Esophagus muscularis mucosa (tissue), 4 donors: Measurements from ENCODE around the gene TNN. TPM values are rescaled to one million over a fixed set of nuclear protein-coding genes. Genes with fewer than 3 reads are reported as not detected.
A peak's percentile ranks its signal among the peaks of the same experiment; 100 is the strongest.
"Not testable (repeated sequence)": the region's sequence is repeated elsewhere in the genome, so short reads cannot be mapped to it uniquely, and the experiment has no call there.

Source experiments
- DNase-seq: peaks from one replicate; pipeline ENCODE4 v3.0.0-alpha.2; 2017; ENCODE audit errors: extremely low spot score
- H3K27ac ChIP-seq, 4 donors: fragments of 200-600 bp; sonication (generic); replicated peaks in 1 of 4; 1 replicate in 3 of 4; 2 replicates in 1 of 4; pipeline ENCODE4 v1.5.1; 2016 to 2019; ENCODE audit warnings: mild to moderate bottlenecking in 1 of 4
- H3K27me3 ChIP-seq, 4 donors: fragments of 200-600 bp; sonication (generic); one replicate each; pipeline versions ENCODE4 v1.5.1 to v1.6.0; 2016 to 2019
- H3K36me3 ChIP-seq, 4 donors: fragments of 200-600 bp; sonication (generic); one replicate each; pipeline ENCODE4 v1.5.1; 2016 to 2019
- H3K4me1 ChIP-seq, 4 donors: fragments of 200-600 bp; sonication (generic); one replicate each; pipeline ENCODE4 v1.5.1; 2016 to 2019
- H3K4me3 ChIP-seq, 4 donors: fragments of 200-600 bp; sonication (generic); 1 replicate in 2 of 4; 2 replicates in 2 of 4; pipeline ENCODE4 v1.5.1; 2016 to 2019; ENCODE audit warnings: mild to moderate bottlenecking in 4 of 4, moderate library complexity in 1 of 4
- H3K9me3 ChIP-seq, 4 donors: fragments of 200-600 bp; sonication (generic); 1 replicate in 3 of 4; 2 replicates in 1 of 4; pipeline ENCODE4 v1.5.1; 2016 to 2019
- CTCF ChIP-seq, 3 experiments: fragments of 200-600 bp in 2 of 3; fragments of 450-650 bp in 1 of 3; sonication (generic) in 2 of 3; IDR thresholded peaks; one replicate each; pipeline ENCODE4 v1.5.1; 2017 to 2019; ENCODE audit warnings: antibody characterized with exemption in 3 of 3, mild to moderate bottlenecking in 2 of 3, moderate library complexity in 1 of 3
- EP300 ChIP-seq: sonication (generic); formaldehyde crosslinking; IDR thresholded peaks from one replicate; pipeline ENCODE4 v1.6.1; 2017; ENCODE audit warnings: antibody characterized with exemption
- POLR2A ChIP-seq: fragments of 450-650 bp; IDR thresholded peaks from one replicate; pipeline ENCODE4 v1.6.1; 2017; ENCODE audit warnings: antibody characterized with exemption, moderate library complexity, mild to moderate bottlenecking, low read depth
- POLR2AphosphoS5 ChIP-seq, 2 donors: sonication (generic); formaldehyde crosslinking; IDR thresholded peaks; one replicate each; pipeline ENCODE4 v1.6.1; 2017; ENCODE audit warnings: antibody characterized with exemption in 2 of 2
- WGBS: methylation state at CpG from one replicate; pipeline ENCODE4 v1.1.5; 2018; 5-methylcytosine and 5-hydroxymethylcytosine counted together
- intact Hi-C: fragments of 100-400 bp; cut with DNase I; formaldehyde crosslinking; loops from one replicate; pipeline ENCODE4 v1.15.1; 2023
- total RNA-seq, 4 donors: library from RNA; depleted of rRNA; stranded (reverse); fragments of >200 nt; gene quantifications; one replicate each; pipeline versions ENCODE4 v1.1.0 to v1.2.1, GENCODE V29; 2016

Gene TNN
- total RNA-seq, 4 donors from 2014 or later, result under 0.01 to 0.45 (median 0.20) TPM

- Histone ChIP-seq H3K4me3 (no peak overlapping the region), H3K36me3 (no peaks in the 10 kb centered on the region), H3K27me3 (no peaks in the 10 kb centered on the region), H3K27ac (no peak overlapping the region), H3K9me3 (no peaks in the 10 kb centered on the region), H3K4me1 (no peaks in the 10 kb centered on the region)
- intact Hi-C loops, result no loop called here
- 85% methylated on average over 3 of the region's 3 CpGs for WGBS
- TF ChIP-seq CTCF (IDR thresholded peaks at IDR 0.05), result no peak
- no peak for TF ChIP-seq POLR2A
- no peak for TF ChIP-seq POLR2AphosphoS5 (IDR thresholded peaks at IDR 0.05)
- no peak for TF ChIP-seq EP300
- DNase-seq, result no peak
Measured at GRCh38 chr1:175095978-175096607, 28.5 kb downstream of the TNN start.

GRCh38 chr1:175097361-175097760 is 29.7 kb downstream of the TNN start:
- no peaks in the 10 kb centered on the region for H3K4me1 ChIP-seq
- intact Hi-C loops, result no loop called here
- no peaks in the 10 kb centered on the region for H3K27me3 ChIP-seq
- no peak for TF ChIP-seq CTCF (IDR thresholded peaks at IDR 0.05)
- TF ChIP-seq POLR2A, result no peak
- no peak for TF ChIP-seq EP300
- no peak for TF ChIP-seq POLR2AphosphoS5 (IDR thresholded peaks at IDR 0.05)
- DNase-seq, result peak; percentile 80
- no peak overlapping the region for H3K27ac ChIP-seq
- WGBS, result 90% methylated on average over 9 of the region's 9 CpGs
- no peaks in the 10 kb centered on the region for H3K9me3 ChIP-seq
- no peaks in the 10 kb centered on the region for H3K36me3 ChIP-seq
- H3K4me3 ChIP-seq, result no peak overlapping the region

- Histone ChIP-seq H3K4me1 (no peaks in the 10 kb centered on the region), H3K36me3 (no peaks in the 10 kb centered on the region)
- WGBS, result 88% methylated on average over 2 of the region's 2 CpGs
Measured at GRCh38 chr1:175099916-175100315, 32.3 kb downstream of the TNN start.

GRCh38 chr1:175102166-175102565 is 34.5 kb downstream of the TNN start:
- DNase-seq, H3K27ac ChIP-seq, intact Hi-C loops, H3K4me3 ChIP-seq, H3K9me3 ChIP-seq, H3K36me3 ChIP-seq, H3K27me3 ChIP-seq, H3K4me1 ChIP-seq: not testable (repeated sequence)
- WGBS, result no CpG with 5 or more reads among the region's 21 CpGs

More at GRCh38 chr1:175099916-175100315, 32.3 kb downstream of the TNN start:
- TF ChIP-seq EP300 (no peak), POLR2AphosphoS5 (IDR thresholded peaks at IDR 0.05) (no peak), POLR2A (no peak), CTCF (IDR thresholded peaks at IDR 0.05) (no peak)
- no peaks in the 10 kb centered on the region for H3K9me3 ChIP-seq
- DNase-seq, result no peak
- no peak overlapping the region for H3K4me3 ChIP-seq
- H3K27ac ChIP-seq, result no peak overlapping the region
- H3K27me3 ChIP-seq, result no peaks in the 10 kb centered on the region
- intact Hi-C loops, result no loop called here

- DNase-seq, H3K9me3 ChIP-seq, H3K36me3 ChIP-seq, intact Hi-C loops, H3K27ac ChIP-seq, H3K4me3 ChIP-seq, H3K4me1 ChIP-seq, H3K27me3 ChIP-seq: not testable (repeated sequence)
- WGBS, result 96% methylated on average over 5 of the region's 15 CpGs
Measured at GRCh38 chr1:175106536-175106935, 38.9 kb downstream of the TNN start.

GRCh38 chr1:175108331-175108820 is 40.7 kb downstream of the TNN start:
- H3K9me3 ChIP-seq, H3K36me3 ChIP-seq, H3K27ac ChIP-seq, intact Hi-C loops, H3K4me3 ChIP-seq, DNase-seq, H3K4me1 ChIP-seq, H3K27me3 ChIP-seq: not testable (repeated sequence)
- 93% methylated on average over 9 of the region's 25 CpGs for WGBS
